D721Med (cell line): ENCODE data around the gene BARX1.
"Not testable (repeated sequence)": the region's sequence is repeated elsewhere in the genome, so short reads cannot be mapped to it uniquely, and the experiment has no call there.

Source experiments
- DNase-seq: peaks from one replicate; pipeline ENCODE4 v3.0.0; 2011; ENCODE audit warnings: low spot score; ENCODE audit not compliant: insufficient read length
- FAIRE-seq: peaks from 2 replicates; lab custom pipeline; 2011; peaks lifted over from hg19 to GRCh38; lab: Jason Lieb, UNC
- CTCF ChIP-seq: IDR thresholded peaks from 2 replicates; pipeline ENCODE4 v1.5.1; 2012; ENCODE audit warnings: mild to moderate bottlenecking, control low read depth; ENCODE audit not compliant: insufficient read depth; ENCODE audit errors: missing control alignments

BARX1 gene

DNA sequence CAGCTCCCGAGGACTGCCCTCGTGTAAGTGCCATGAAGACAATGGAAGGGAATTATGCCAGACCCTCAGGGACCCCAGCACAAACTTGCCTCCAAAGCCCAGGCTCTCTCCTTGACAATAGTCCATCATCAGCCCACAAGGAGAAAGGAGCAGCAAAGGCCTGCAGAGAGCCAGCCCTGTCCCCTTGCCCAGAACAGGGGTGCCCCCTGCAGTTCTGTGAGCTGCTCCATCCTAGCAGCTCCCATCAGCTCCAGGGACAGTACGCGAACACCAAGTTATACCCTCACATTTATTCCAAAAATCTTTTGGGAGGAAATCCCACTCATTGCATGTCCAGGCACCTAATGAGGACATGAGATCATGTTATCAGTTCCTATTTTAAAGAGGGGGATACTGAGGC, 11.1 kb downstream of the BARX1 start:
- TF ChIP-seq CTCF, result no peak
- no peak for DNase-seq
- no peak for FAIRE-seq

GRCh38 chr9:93942161-93942560, 13.0 kb downstream of the BARX1 start:
- TF ChIP-seq CTCF, result no peak
- DNase-seq, result no peak
- no peak for FAIRE-seq

DNA sequence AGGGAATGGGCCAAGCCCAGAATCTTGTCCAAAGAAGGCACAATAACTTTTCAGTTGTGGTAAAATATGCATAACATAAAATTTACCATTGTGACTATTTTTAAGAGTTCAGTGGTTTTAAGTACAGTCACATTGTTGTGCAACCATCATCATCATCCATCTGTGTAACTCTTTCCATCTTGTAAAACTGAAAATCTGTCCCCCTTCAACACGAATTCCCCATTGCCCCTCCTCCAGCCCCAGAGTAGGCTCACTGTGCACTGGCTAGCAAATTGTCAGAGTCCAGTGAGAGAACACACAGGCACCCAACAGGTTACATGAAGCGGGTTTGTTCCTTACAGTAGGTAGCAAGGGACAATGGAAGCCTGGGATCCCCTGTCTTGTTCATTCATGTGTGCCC, 13.7 kb downstream of the BARX1 start:
- no peak for TF ChIP-seq CTCF
- no peak for FAIRE-seq

DNA sequence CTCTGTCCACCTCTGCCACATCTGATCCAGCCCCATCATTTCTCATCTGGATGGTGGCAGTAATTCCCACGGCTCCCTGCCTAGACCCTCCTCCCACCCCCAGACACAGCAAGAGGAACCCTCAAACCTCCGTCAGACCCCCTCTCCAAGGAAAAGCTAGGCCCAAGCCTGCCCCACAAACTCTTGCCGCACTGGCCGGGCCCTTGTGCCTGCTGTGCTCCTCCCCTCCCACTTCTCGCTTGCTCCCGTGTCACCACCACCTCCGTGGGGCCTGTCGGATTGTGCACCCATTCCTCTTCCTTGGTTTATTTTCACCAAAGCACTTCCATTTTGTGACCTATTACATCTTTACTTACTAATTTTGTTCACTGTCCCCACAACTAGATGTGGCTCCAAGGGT, 14.2 kb downstream of the BARX1 start:
- DNase-seq (no peak), FAIRE-seq (no peak)
- TF ChIP-seq CTCF, result no peak

More for the DNA sequence above, 13.7 kb downstream of the BARX1 start:
- DNase-seq, result no peak

DNA sequence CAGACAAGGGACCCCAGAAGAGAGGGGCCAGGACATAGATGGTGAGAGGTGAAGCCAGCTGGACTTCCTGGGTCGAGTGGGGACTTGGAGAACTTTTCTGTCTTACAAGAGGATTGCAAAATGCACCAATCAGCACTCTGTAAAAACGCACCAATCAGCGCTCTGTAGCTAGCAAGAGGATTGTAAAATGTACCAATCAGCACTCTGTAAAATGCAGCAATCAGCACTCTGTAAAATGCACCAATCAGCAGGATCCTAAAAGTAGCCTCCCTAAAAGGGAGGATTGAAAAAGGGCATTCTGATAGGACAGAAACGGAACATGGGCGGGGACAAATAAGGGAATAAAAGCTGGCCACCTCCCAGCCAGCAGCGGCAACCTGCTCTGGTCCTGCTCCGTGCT, 15.6 kb downstream of the BARX1 start:
- DNase-seq, FAIRE-seq: not testable (repeated sequence)

GRCh38 chr9:93937193-93937592, 18.0 kb downstream of the BARX1 start:
- no peak for FAIRE-seq
- TF ChIP-seq CTCF, result no peak

GRCh38 chr9:93931905-93932304, 23.2 kb downstream of the BARX1 start:
- no peak for TF ChIP-seq CTCF
- FAIRE-seq (no peak), DNase-seq (no peak)

More at GRCh38 chr9:93937193-93937592, 18.0 kb downstream of the BARX1 start:
- no peak for DNase-seq

DNA sequence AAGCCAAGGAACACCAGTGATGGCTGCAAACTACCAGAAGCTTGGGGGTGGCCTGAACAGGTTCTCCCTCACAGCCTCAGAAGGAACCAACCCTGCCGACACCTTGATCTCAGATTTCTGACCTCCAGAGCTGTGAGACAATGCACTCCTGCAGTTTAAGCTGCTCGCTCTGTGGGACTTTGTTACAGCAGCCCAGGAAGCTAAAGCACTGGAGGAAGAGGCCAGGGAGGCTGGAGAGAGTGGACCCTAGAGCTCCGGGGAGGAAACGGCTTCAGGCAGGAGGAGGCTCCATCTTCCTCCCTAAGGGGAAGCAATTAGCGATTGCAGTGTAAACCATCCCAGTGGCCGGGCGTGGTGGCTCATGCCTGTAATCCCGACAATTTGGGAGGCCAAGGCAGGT, 25.1 kb downstream of the BARX1 start:
- no peak for DNase-seq
- TF ChIP-seq CTCF, result no peak
- no peak for FAIRE-seq
